Mesendoderm (in vitro differentiated cells): ENCODE data around the gene MYOM3.
"Not testable (repeated sequence)": the region's sequence is repeated elsewhere in the genome, so short reads cannot be mapped to it uniquely, and the experiment has no call there.

Experiments
- DNase-seq: peaks from one replicate; pipeline ENCODE4 v3.0.0; 2013
- H2AK5ac ChIP-seq: 2 replicates; pipeline ENCODE4 v1.6.1; 2013; ENCODE audit warnings: low read length, inconsistent platforms
- H2BK120ac ChIP-seq: 2 replicates; pipeline ENCODE4 v1.6.1; 2013; ENCODE audit warnings: low read depth, mild to moderate bottlenecking, low read length, moderate library complexity, mixed read lengths
- H2BK15ac ChIP-seq: replicated peaks from 2 replicates; pipeline ENCODE4 v1.6.1; 2013; ENCODE audit warnings: low read depth, mild to moderate bottlenecking, moderate library complexity
- H2BK5ac ChIP-seq: 2 replicates; pipeline ENCODE4 v1.6.1; 2013; ENCODE audit warnings: low read length, inconsistent platforms
- H3K18ac ChIP-seq: 2 replicates; pipeline ENCODE4 v1.6.1; 2013; ENCODE audit warnings: mild to moderate bottlenecking, low read length, mixed read lengths
- H3K23ac ChIP-seq: one replicate; pipeline ENCODE4 v1.6.1; 2013; ENCODE audit warnings: low read length
- H3K27ac ChIP-seq: 2 replicates; pipeline ENCODE4 v1.5.1; 2013; ENCODE audit warnings: low read depth, mild to moderate bottlenecking, inconsistent platforms, low read length, moderate library complexity
- H3K27me3 ChIP-seq: 2 replicates; pipeline ENCODE4 v1.6.1; 2013; ENCODE audit warnings: low read length, control low read depth, mild to moderate bottlenecking, inconsistent platforms; ENCODE audit not compliant: insufficient read depth, poor library complexity
- H3K36me3 ChIP-seq: 2 replicates; pipeline ENCODE4 v1.6.1; 2013; ENCODE audit warnings: low read length, inconsistent platforms; ENCODE audit not compliant: control insufficient read depth, insufficient read depth
- H3K4ac ChIP-seq: one replicate; pipeline ENCODE4 v1.6.1; 2013; ENCODE audit warnings: low read depth, mild to moderate bottlenecking, low read length, moderate library complexity
- H3K4me1 ChIP-seq: 2 replicates; pipeline ENCODE4 v1.6.1; 2013; ENCODE audit warnings: low read depth, low read length, inconsistent platforms; ENCODE audit not compliant: control insufficient read depth
- H3K4me2 ChIP-seq: 2 replicates; pipeline ENCODE4 v1.6.1; 2013; ENCODE audit warnings: low read length
- H3K4me3 ChIP-seq: 2 replicates; pipeline ENCODE4 v1.5.1; 2013; ENCODE audit warnings: mild to moderate bottlenecking, low read length
- H3K56ac ChIP-seq: one replicate; pipeline ENCODE4 v1.6.1; 2013; ENCODE audit warnings: low read length
- H3K79me1 ChIP-seq: 2 replicates; pipeline ENCODE4 v1.6.1; 2013; ENCODE audit warnings: low read length, inconsistent platforms
- H3K79me2 ChIP-seq: 2 replicates; pipeline ENCODE4 v1.6.1; 2013; ENCODE audit warnings: mild to moderate bottlenecking, low read length; ENCODE audit not compliant: control insufficient read depth, insufficient read depth
- H3K9ac ChIP-seq: 2 replicates; pipeline ENCODE4 v1.6.1; 2013; ENCODE audit warnings: low read length, inconsistent platforms
- H4K5ac ChIP-seq: one replicate; pipeline ENCODE4 v1.6.1; 2013; ENCODE audit warnings: low read length
- H4K8ac ChIP-seq: one replicate; pipeline ENCODE4 v1.6.1; 2013; ENCODE audit warnings: low read depth, mild to moderate bottlenecking, control low read depth, low read length, moderate library complexity
- WGBS: extraction: QIAGEN DNeasy Blood & Tissue Kit; methylation state at CpG from one replicate; pipeline ENCODE4 v1.1.7; 2013; ENCODE audit warnings: low lambda C conversion rate, missing lambda C conversion rate; ENCODE audit not compliant: insufficient coverage; ENCODE audit errors: extremely low coverage; 5-methylcytosine and 5-hydroxymethylcytosine counted together

Gene MYOM3

GRCh38 chr1:24018611-24019580 lies 93.0 kb downstream of the MYOM3 start:
- Histone ChIP-seq H3K23ac (no peak overlapping the region), H3K4me3 (no peak overlapping the region), H3K4me2 (no peak overlapping the region), H3K4ac (no peak overlapping the region), H3K56ac (no peak overlapping the region), H3K79me2 (no peaks in the 10 kb centered on the region), H3K27me3 (no peaks in the 10 kb centered on the region), H3K4me1 (no peaks in the 10 kb centered on the region), H3K27ac (no peak overlapping the region), H3K18ac (no peak overlapping the region), H4K5ac (no peak overlapping the region), H3K9ac (no peak overlapping the region), H2BK120ac (no peak overlapping the region), H3K36me3 (no peaks in the 10 kb centered on the region), H3K79me1 (no peaks in the 10 kb centered on the region), H4K8ac (no peak overlapping the region), H2AK5ac (no peak overlapping the region), H2BK15ac (no peak overlapping the region), H2BK5ac (no peak overlapping the region)
- DNase-seq, result peak; percentile 85
- no CpG with 5 or more reads among the region's 20 CpGs for WGBS

- Histone ChIP-seq H4K5ac (no peak overlapping the region), H2BK5ac (no peak overlapping the region), H4K8ac (no peak overlapping the region), H2BK15ac (no peak overlapping the region), H3K4ac (no peak overlapping the region), H3K79me1 (no peaks in the 10 kb centered on the region), H2BK120ac (no peak overlapping the region), H3K4me1 (no peaks in the 10 kb centered on the region), H2AK5ac (no peak overlapping the region), H3K36me3 (no peaks in the 10 kb centered on the region), H3K4me3 (no peak overlapping the region), H3K23ac (no peak overlapping the region), H3K18ac (no peak overlapping the region), H3K56ac (no peak overlapping the region), H3K27me3 (no peaks in the 10 kb centered on the region), H3K9ac (no peak overlapping the region), H3K79me2 (no peaks in the 10 kb centered on the region), H3K27ac (no peak overlapping the region), H3K4me2 (no peak overlapping the region)
- no peak for DNase-seq
- no CpG with 5 or more reads among the region's 6 CpGs for WGBS
Observed at GRCh38 chr1:24015221-24016210, 96.4 kb downstream of the MYOM3 start.

GRCh38 chr1:24012878-24013277 lies 99.1 kb downstream of the MYOM3 start:
- H3K4me1 ChIP-seq, H4K5ac ChIP-seq, H3K27ac ChIP-seq, H3K36me3 ChIP-seq, H3K4ac ChIP-seq, H2AK5ac ChIP-seq, H2BK15ac ChIP-seq, H4K8ac ChIP-seq, H2BK120ac ChIP-seq, H3K56ac ChIP-seq, H3K27me3 ChIP-seq, H3K4me2 ChIP-seq, H3K4me3 ChIP-seq, H2BK5ac ChIP-seq, DNase-seq, H3K9ac ChIP-seq, H3K18ac ChIP-seq, H3K79me2 ChIP-seq, H3K79me1 ChIP-seq, H3K23ac ChIP-seq: not testable (repeated sequence)
- WGBS, result no CpG with 5 or more reads among the region's 8 CpGs

- H3K4ac ChIP-seq, result no peak overlapping the region
- no peak overlapping the region for H3K56ac ChIP-seq
- H3K79me1 ChIP-seq, result no peaks in the 10 kb centered on the region
- H3K4me1 ChIP-seq, result no peaks in the 10 kb centered on the region
- H3K18ac ChIP-seq, result no peak overlapping the region
- H2AK5ac ChIP-seq, result no peak overlapping the region
- no peak overlapping the region for H2BK15ac ChIP-seq
- no peak overlapping the region for H3K23ac ChIP-seq
- no peak overlapping the region for H3K27ac ChIP-seq
- no peak overlapping the region for H4K8ac ChIP-seq
- H3K36me3 ChIP-seq, result no peaks in the 10 kb centered on the region
- H3K4me2 ChIP-seq, result no peak overlapping the region
- H3K79me2 ChIP-seq, result no peaks in the 10 kb centered on the region
- DNase-seq, result no peak
- H4K5ac ChIP-seq, result no peak overlapping the region
- 100% methylated on average over 2 of the region's 5 CpGs for WGBS
- no peak overlapping the region for H3K9ac ChIP-seq
- no peaks in the 10 kb centered on the region for H3K27me3 ChIP-seq
- H2BK120ac ChIP-seq, result no peak overlapping the region
- H2BK5ac ChIP-seq, result no peak overlapping the region
- H3K4me3 ChIP-seq, result no peak overlapping the region
Observed at GRCh38 chr1:24010650-24011049, 101.3 kb downstream of the MYOM3 start.

- Histone ChIP-seq H3K4me1 (no peaks in the 10 kb centered on the region), H3K56ac (no peak overlapping the region), H4K8ac (no peak overlapping the region), H3K23ac (no peak overlapping the region), H4K5ac (no peak overlapping the region), H3K79me2 (no peaks in the 10 kb centered on the region), H3K4me2 (no peak overlapping the region), H3K27me3 (no peaks in the 10 kb centered on the region), H2BK120ac (no peak overlapping the region), H2AK5ac (no peak overlapping the region), H3K79me1 (no peaks in the 10 kb centered on the region), H2BK15ac (no peak overlapping the region), H3K27ac (no peak overlapping the region), H3K36me3 (no peaks in the 10 kb centered on the region), H3K18ac (no peak overlapping the region), H2BK5ac (no peak overlapping the region), H3K4me3 (no peak overlapping the region), H3K9ac (no peak overlapping the region), H3K4ac (no peak overlapping the region)
- DNase-seq, result no peak
- whole genome bisulfite sequencing, result no CpG with 5 or more reads among the region's 1 CpG
Observed at GRCh38 chr1:24009406-24009805, 102.5 kb downstream of the MYOM3 start.
